H1 (cell line): ENCODE measurements around the gene DNAH1. TPM values are rescaled to one million over a fixed set of nuclear protein-coding genes. Genes with fewer than 3 reads are reported as not detected.
A peak's percentile ranks its signal among the peaks of the same experiment; 100 is the strongest.

Source experiments
- CTCF ChIA-PET: fragments of 300-600 bp; sonication (Branson Sonifier 250); formaldehyde crosslinking; loops from one replicate; lab custom pipeline; 2021; ENCODE audit not compliant: partially characterized antibody; lab: Charles Lee
- POLR2A ChIA-PET: fragments of 300-600 bp; sonication (Branson Sonifier 250); formaldehyde crosslinking; loops from one replicate; lab custom pipeline; 2021; ENCODE audit warnings: inconsistent platforms; ENCODE audit not compliant: partially characterized antibody; lab: Charles Lee
- DNase-seq, 2 experiments: peaks; one replicate each; pipeline versions ENCODE4 v3.0.0 to v3.0.0-alpha.2; 2010 to 2022; ENCODE audit warnings: low spot score in 2 of 2, low read depth in 1 of 2, mixed read lengths in 1 of 2
- FAIRE-seq: peaks from 2 replicates; lab custom pipeline; 2011; peaks lifted over from hg19 to GRCh38; lab: Jason Lieb, UNC
- H2AFZ ChIP-seq: 2 replicates; pipeline ENCODE4 v1.8.1; 2012; ENCODE audit warnings: low read length, inconsistent platforms
- H2AK5ac ChIP-seq: 2 replicates; pipeline ENCODE4 v1.6.1; 2013; ENCODE audit warnings: low read depth, low read length
- H2BK120ac ChIP-seq: replicated peaks from 2 replicates; pipeline ENCODE3; 2013; ENCODE audit warnings: low read depth, low read length, inconsistent platforms
- H2BK12ac ChIP-seq: 2 replicates; pipeline ENCODE4 v1.6.1; 2013; ENCODE audit warnings: low read depth, low read length
- H2BK15ac ChIP-seq: 2 replicates; pipeline ENCODE4 v1.6.1; 2013; ENCODE audit warnings: low read length
- H2BK20ac ChIP-seq: 2 replicates; pipeline ENCODE4 v1.6.1; 2013; ENCODE audit warnings: low read length
- H2BK5ac ChIP-seq: 2 replicates; pipeline ENCODE4 v1.6.1; 2013; ENCODE audit warnings: low read depth, low read length
- H3K14ac ChIP-seq: 2 replicates; pipeline ENCODE4 v1.6.1; 2013; ENCODE audit warnings: inconsistent platforms; ENCODE audit not compliant: insufficient read length
- H3K18ac ChIP-seq: 2 replicates; pipeline ENCODE4 v1.6.1; 2013; ENCODE audit warnings: low read length; ENCODE audit errors: extremely low read depth
- H3K23ac ChIP-seq: 2 replicates; pipeline ENCODE4 v1.6.1; 2013; ENCODE audit warnings: inconsistent platforms; ENCODE audit not compliant: insufficient read length
- H3K23me2 ChIP-seq: 2 replicates; pipeline ENCODE4 v1.6.1; 2013; ENCODE audit warnings: low read depth, low read length
- H3K27ac ChIP-seq: 2 replicates; pipeline ENCODE4 v1.6.1; 2011; ENCODE audit warnings: low read depth, low read length, inconsistent platforms
- H3K27me3 ChIP-seq, 4 experiments: replicated peaks in 1 of 4; 1 replicate in 1 of 4; 2 replicates in 3 of 4; pipeline versions ENCODE4 v1.6.1 to v1.8.1; 2011 to 2013; ENCODE audit warnings: low read length in 3 of 4, mild to moderate bottlenecking in 3 of 4, inconsistent platforms in 2 of 4, mixed read lengths in 2 of 4, moderate library complexity in 1 of 4; ENCODE audit not compliant: control insufficient read depth in 3 of 4, insufficient read depth in 3 of 4; ENCODE audit errors: extremely low read depth in 1 of 4
- H3K36me3 ChIP-seq, 4 experiments: 2 replicates each; pipeline versions ENCODE4 v1.6.1 to v1.8.1; 2011 to 2013; ENCODE audit warnings: mild to moderate bottlenecking in 4 of 4, low read length in 3 of 4, moderate library complexity in 2 of 4, control low read depth in 1 of 4, inconsistent platforms in 1 of 4; ENCODE audit not compliant: insufficient read depth in 4 of 4, control insufficient read depth in 2 of 4
- H3K4ac ChIP-seq: replicated peaks from 2 replicates; pipeline ENCODE3; 2013; ENCODE audit warnings: low read length, low read depth, mixed read lengths, inconsistent platforms; ENCODE audit not compliant: insufficient read length
- H3K4me1 ChIP-seq, 4 experiments: replicated peaks in 1 of 4; 1 replicate in 1 of 4; 2 replicates in 3 of 4; pipeline versions ENCODE4 v1.6.1 to v1.8.1; 2011 to 2013; ENCODE audit warnings: low read length in 3 of 4, inconsistent platforms in 2 of 4, mixed read lengths in 1 of 4; ENCODE audit not compliant: insufficient read depth in 4 of 4, control insufficient read depth in 3 of 4
- H3K4me2 ChIP-seq, 2 experiments: 2 replicates each; pipeline versions ENCODE4 v1.6.1 to v1.8.1; 2011 to 2013; ENCODE audit warnings: low read depth in 2 of 2, low read length in 2 of 2, control low read depth in 1 of 2, inconsistent platforms in 1 of 2, mild to moderate bottlenecking in 1 of 2; ENCODE audit not compliant: insufficient read depth in 1 of 2
- H3K4me3 ChIP-seq, 4 experiments: fragments of 200-600, 300-600 bp in 1 of 4; sonication (generic), shearing (Covaris generic), sonication (Bioruptor Twin) in 1 of 4; 2 replicates each; pipeline versions ENCODE4 v1.5.1 to v1.8.1; 2011 to 2016; ENCODE audit warnings: low read length in 4 of 4, low read depth in 3 of 4, control low read depth in 2 of 4, inconsistent platforms in 2 of 4, mild to moderate bottlenecking in 2 of 4, mixed read lengths in 1 of 4, moderate library complexity in 1 of 4; ENCODE audit not compliant: insufficient read depth in 2 of 4; ENCODE audit errors: extremely low read depth in 1 of 4
- H3K56ac ChIP-seq: replicated peaks from 2 replicates; pipeline ENCODE3; 2013; ENCODE audit warnings: low read depth, mild to moderate bottlenecking, mixed read lengths, low read length, inconsistent platforms; ENCODE audit not compliant: insufficient read length
- H3K79me1 ChIP-seq: 2 replicates; pipeline ENCODE4 v1.6.1; 2013; ENCODE audit warnings: low read depth, low read length, control low read depth
- H3K79me2 ChIP-seq, 2 experiments: 2 replicates each; pipeline versions ENCODE4 v1.6.1 to v1.8.1; 2012 to 2013; ENCODE audit warnings: low read length in 2 of 2, mild to moderate bottlenecking in 2 of 2, inconsistent platforms in 1 of 2; ENCODE audit not compliant: insufficient read depth in 2 of 2, control insufficient read depth in 1 of 2
- H3K9ac ChIP-seq, 4 experiments: replicated peaks in 1 of 4; 1 replicate in 1 of 4; 2 replicates in 3 of 4; pipeline versions ENCODE4 v1.6.1 to v1.8.1; 2011 to 2013; ENCODE audit warnings: low read depth in 3 of 4, low read length in 3 of 4, control low read depth in 2 of 4, mild to moderate bottlenecking in 2 of 4, moderate library complexity in 2 of 4, inconsistent platforms in 1 of 4; ENCODE audit errors: extremely low read depth in 1 of 4
- H3K9me3 ChIP-seq, 2 experiments: 2 replicates each; pipeline versions ENCODE4 v1.6.1 to v1.8.1; 2012 to 2013; ENCODE audit warnings: mild to moderate bottlenecking in 2 of 2, moderate library complexity in 2 of 2, control low read depth in 1 of 2, inconsistent platforms in 1 of 2, low read depth in 1 of 2, low read length in 1 of 2, mixed read lengths in 1 of 2; ENCODE audit not compliant: insufficient read depth in 2 of 2
- H4K20me1 ChIP-seq, 2 experiments: replicated peaks in 1 of 2; 2 replicates each; pipeline versions ENCODE3 to v1.8.1; 2011 to 2013; ENCODE audit warnings: inconsistent platforms in 2 of 2, low read length in 2 of 2, mild to moderate bottlenecking in 1 of 2; ENCODE audit not compliant: insufficient read depth in 2 of 2, control insufficient read depth in 1 of 2
- H4K5ac ChIP-seq: 2 replicates; pipeline ENCODE4 v1.6.1; 2013; ENCODE audit warnings: low read length, low read depth, mixed read lengths, inconsistent platforms; ENCODE audit not compliant: insufficient read length
- H4K8ac ChIP-seq: 2 replicates; pipeline ENCODE4 v1.8.0; 2013; ENCODE audit warnings: mild to moderate bottlenecking, moderate library complexity, low read length, inconsistent platforms; ENCODE audit not compliant: insufficient read depth; ENCODE audit errors: extremely low read depth
- H4K91ac ChIP-seq: replicated peaks from 2 replicates; pipeline ENCODE3; 2013; ENCODE audit warnings: low read length, mixed read lengths, inconsistent platforms; ENCODE audit not compliant: insufficient read length
- BCL11A ChIP-seq, 2 experiments: IDR thresholded peaks; one replicate each; pipeline ENCODE4 v1.6.1; 2011; ENCODE audit warnings: low read depth in 2 of 2, low read length in 2 of 2, mild to moderate bottlenecking in 2 of 2
- JUND ChIP-seq: IDR thresholded peaks from 2 replicates; pipeline ENCODE4 v1.6.1; 2011; ENCODE audit warnings: mild to moderate bottlenecking, improper control_type of control experiment, low read length
- MAFK ChIP-seq: IDR thresholded peaks from 2 replicates; pipeline ENCODE4 v1.6.1; 2012; ENCODE audit warnings: low read depth, mild to moderate bottlenecking, improper control_type of control experiment, low read length
- PHF8 ChIP-seq: fragments of 200-600 bp; sonication (generic); conservative IDR thresholded peaks from 2 replicates; pipeline ENCODE4 v1.7.1; 2012; ENCODE audit warnings: low read depth, mild to moderate bottlenecking, inconsistent platforms, low read length, moderate library complexity
- RAD21 ChIP-seq, 2 experiments: IDR thresholded peaks in 1 of 2; conservative IDR thresholded peaks in 1 of 2; 2 replicates each; pipeline ENCODE4 v1.6.1; 2011; ENCODE audit warnings: low read depth in 2 of 2, low read length in 2 of 2, improper control_type of control experiment in 1 of 2, inconsistent platforms in 1 of 2, mild to moderate bottlenecking in 1 of 2, moderate library complexity in 1 of 2
- RXRA ChIP-seq: IDR thresholded peaks from 2 replicates; pipeline ENCODE4 v1.6.1; 2011; ENCODE audit warnings: low read depth, mild to moderate bottlenecking, low read length, moderate library complexity; ENCODE audit not compliant: insufficient read depth
- SUZ12 ChIP-seq: fragments of 200-600 bp; sonication (generic); IDR thresholded peaks from 2 replicates; pipeline ENCODE4 v1.6.1; 2012; ENCODE audit warnings: mild to moderate bottlenecking, inconsistent platforms, low read length, moderate library complexity, mixed read lengths
- TBP ChIP-seq: IDR thresholded peaks from 2 replicates; pipeline ENCODE4 v1.6.1; 2011; ENCODE audit warnings: low read depth, low read length, improper control_type of control experiment
- TCF12 ChIP-seq: IDR thresholded peaks from 2 replicates; pipeline ENCODE4 v1.6.1; 2011; ENCODE audit warnings: low read depth, mild to moderate bottlenecking, low read length
- ZNF274 ChIP-seq: IDR thresholded peaks from 2 replicates; pipeline ENCODE4 v1.7.0; 2012; ENCODE audit warnings: low read length, borderline replicate concordance; ENCODE audit errors: extremely low read depth
- WGBS, 2 experiments: shearing (Covaris generic) in 1 of 2; methylation state at CpG; one replicate each; pipeline versions ENCODE4 v1.1.6 to v1.1.7; 2013 to 2015; ENCODE audit warnings: low lambda C conversion rate in 2 of 2, mixed read lengths in 2 of 2, inconsistent platforms in 1 of 2, low coverage in 1 of 2, missing lambda C conversion rate in 1 of 2; ENCODE audit not compliant: insufficient replicate concordance in 2 of 2, insufficient coverage in 1 of 2, insufficient read length in 1 of 2; ENCODE audit errors: extremely low coverage in 1 of 2, missing lambda C conversion rate in 1 of 2; 5-methylcytosine and 5-hydroxymethylcytosine counted together
- polyA plus RNA-seq, 7 experiments: library from polyadenylated mRNA; depleted of rRNA in 3 of 7; stranded (reverse) in 5 of 7; unstranded in 2 of 7; fragments of >200 nt in 5 of 7; fragments of 200-250 nt in 2 of 7; gene quantifications; 1 replicate in 5 of 7; 2 replicates in 1 of 7; 4 replicates in 1 of 7; pipeline versions ENCODE4 v1.2.1 to v1.2.3, GENCODE V29; 2011 to 2013; ENCODE audit warnings: missing spikeins in 2 of 7, mixed read lengths in 2 of 7
- total RNA-seq: library from RNA; stranded (reverse); fragmentation: NEBNext Ultra II Directional; extraction: Animal tissue kit (Norgen Biotek cat#: 25700); gene quantifications from 2 replicates; pipeline ENCODE4 v1.2.1, GENCODE V29; 2021

DNAH1 gene
- total and polyA plus RNA-seq, 2 of the 8 experiments (the other 6 are each of a cell fraction or from before 2014, with no cell fraction given): 1.0 to 1.5 TPM

DNA sequence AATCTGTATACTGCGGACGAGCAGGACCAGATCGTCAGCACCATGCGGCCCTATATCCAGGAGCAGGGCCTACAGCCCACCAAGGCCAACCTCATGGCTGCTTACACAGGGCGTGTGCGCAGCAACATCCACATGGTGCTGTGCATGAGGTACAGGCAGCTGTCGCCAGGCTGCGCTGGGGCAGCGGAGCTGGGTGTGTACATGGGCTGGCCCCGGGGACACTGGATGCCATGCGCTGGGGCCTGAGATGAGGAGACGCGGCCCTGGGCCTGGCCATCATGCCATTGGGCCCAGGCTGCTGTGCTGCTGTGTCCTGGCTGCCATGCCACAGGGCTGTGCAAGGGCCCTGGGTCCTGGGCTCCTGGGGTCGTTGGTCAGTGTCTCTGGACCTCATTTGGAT lies 67.3 kb downstream of the DNAH1 start:
- CTCF ChIA-PET: interaction anchor here (1.1 to 13.7 kb wide), 16 partner anchors 9 to 162 kb away, joined by 4 to 271 read pairs (median 66); partner anchors contain the start of genes GLYCTK, SEMA3G, TNNC1 and WDR82
- H2BK12ac ChIP-seq: no peak overlapping the region

More for the DNA sequence above, 67.3 kb downstream of the DNAH1 start:
- DNase-seq (no peak), FAIRE-seq (no peak)
- H3K9ac ChIP-seq: no peak overlapping the region
- H3K56ac ChIP-seq: no peak overlapping the region
- no peaks in the 10 kb centered on the region for H3K79me1 ChIP-seq
- no peaks in the 10 kb centered on the region for H3K27me3 ChIP-seq
- WGBS, 2 experiments: 90% methylated on average over 14 of the region's 14 CpGs; no CpG with 5 or more reads in 1 of the 2 experiments
- TF ChIP-seq ZNF274 (no peak), PHF8 (no peak), BCL11A (IDR thresholded peaks at IDR 0.05; ENCODE audit: low read depth in 2 of 2, low read length in 2 of 2) (no peak), RXRA (no peak), RAD21 (IDR thresholded peaks at IDR 0.05 in 1 of 2, conservative IDR thresholded peaks at IDR 0.05 in 1 of 2; ENCODE audit: low read depth in 2 of 2, low read length in 2 of 2) (no peak), JUND (no peak), TBP (no peak), TCF12 (no peak), MAFK (no peak), SUZ12 (no peak)
- no peak overlapping the region for H3K18ac ChIP-seq
- H3K4ac ChIP-seq: no peak overlapping the region
- H3K9me3 ChIP-seq: no peaks in the 10 kb centered on the region
- H3K4me1 ChIP-seq: peaks cover 0 to 3% (median under 1%) of the 10 kb centered on the region in 4 experiments; a peak in 4 of 7 replicates
- H4K5ac ChIP-seq: no peak overlapping the region
- H3K14ac ChIP-seq: no peak overlapping the region
- H3K36me3 ChIP-seq: no peaks in the 10 kb centered on the region
- POLR2A ChIA-PET: interaction anchor here (1.3 to 3.1 kb wide), 3 partner anchors 14 to 105 kb away, joined by 4 to 7 read pairs (median 5); partner anchors contain the start of gene WDR82
- H2AFZ ChIP-seq: no peak overlapping the region
- H3K4me2 ChIP-seq: no peak overlapping the region
- no peak overlapping the region for H2BK20ac ChIP-seq
- no peak overlapping the region for H2AK5ac ChIP-seq
- H4K8ac ChIP-seq: no peak overlapping the region
- H2BK120ac ChIP-seq: no peak overlapping the region
- H3K79me2 ChIP-seq: no peaks in the 10 kb centered on the region
- no peak overlapping the region for H2BK5ac ChIP-seq
- H2BK15ac ChIP-seq: 0 out of 2 replicates have a peak overlapping the region, but pooled peaks have one; percentile 72
- no peak overlapping the region for H3K23ac ChIP-seq
- no peak overlapping the region for H3K4me3 ChIP-seq
- H4K91ac ChIP-seq: no peak overlapping the region
- H3K23me2 ChIP-seq: no peaks in the 10 kb centered on the region
- no peak overlapping the region for H3K27ac ChIP-seq
- peaks cover 0 to 5% of the 10 kb centered on the region in 2 experiments for H4K20me1 ChIP-seq
